AG09309 (cell line): Measurements from ENCODE around the gene GRIFIN.

Source experiments
- DNase-seq: peaks from one replicate; pipeline ENCODE4 v3.0.0-alpha.2; 2010; ENCODE audit warnings: low read depth
- H3K4me3 ChIP-seq: 2 replicates; pipeline ENCODE4 v1.5.1; 2011; ENCODE audit warnings: mild to moderate bottlenecking, low read depth, low read length, moderate library complexity; ENCODE audit not compliant: control insufficient read depth
- CTCF ChIP-seq: IDR thresholded peaks from 2 replicates; pipeline ENCODE4 v1.5.1; 2011; ENCODE audit warnings: mild to moderate bottlenecking, low read depth, low read length, inconsistent platforms; ENCODE audit not compliant: insufficient read depth, control insufficient read depth; ENCODE audit errors: missing control alignments

GRIFIN gene

GRCh38 chr7:2499181-2499580 is 23.0 kb upstream of the GRIFIN start:
- DNase-seq = no peak
- TF ChIP-seq CTCF = no peak
- no peak overlapping the region for H3K4me3 ChIP-seq

- DNase-seq = no peak
- H3K4me3 ChIP-seq = no peak overlapping the region
- TF ChIP-seq CTCF = no peak
These were observed 22.5 kb upstream of the GRIFIN start for GRCh38 chr7:2498708-2499107.

GRCh38 chr7:2497500-2498336 is 21.5 kb upstream of the GRIFIN start:
- no peak for TF ChIP-seq CTCF
- no peak for DNase-seq
- no peak overlapping the region for H3K4me3 ChIP-seq

GRCh38 chr7:2497065-2497464 is 20.9 kb upstream of the GRIFIN start:
- H3K4me3 ChIP-seq = no peak overlapping the region
- no peak for TF ChIP-seq CTCF
- DNase-seq = no peak

GRCh38 chr7:2496375-2496774 is 20.2 kb upstream of the GRIFIN start:
- TF ChIP-seq CTCF = no peak
- no peak for DNase-seq
- no peak overlapping the region for H3K4me3 ChIP-seq

GRCh38 chr7:2495418-2496299 is 19.5 kb upstream of the GRIFIN start:
- TF ChIP-seq CTCF = no peak
- no peak overlapping the region for H3K4me3 ChIP-seq
- DNase-seq = no peak
